ENCODE data around the gene FOXI2.

The FOXI2 gene

DNA sequence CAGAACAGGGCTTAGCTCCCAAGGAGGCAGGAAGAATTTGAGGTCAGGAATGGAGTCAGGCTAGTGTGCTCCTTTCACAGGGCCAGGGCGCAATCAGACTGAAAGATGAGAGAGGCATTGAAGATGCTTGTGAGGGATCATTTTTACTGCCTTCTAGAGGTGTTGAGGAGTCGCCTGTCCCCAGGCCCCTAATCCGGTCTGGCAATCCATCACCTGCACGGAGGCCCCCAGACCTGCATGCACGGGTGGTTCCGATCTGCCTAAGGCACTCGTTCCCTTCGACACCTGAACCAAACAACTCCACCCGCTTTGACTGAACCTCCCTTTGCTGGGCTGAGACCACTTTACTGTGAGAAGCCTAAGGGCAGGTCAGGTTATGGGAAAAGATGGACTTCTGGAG, 8.0 kb downstream of the FOXI2 start:
- DNase-seq: no peak

- no peak for DNase-seq
Observed at GRCh38 chr10:127745861-127746260, 8.9 kb downstream of the FOXI2 start.

DNA sequence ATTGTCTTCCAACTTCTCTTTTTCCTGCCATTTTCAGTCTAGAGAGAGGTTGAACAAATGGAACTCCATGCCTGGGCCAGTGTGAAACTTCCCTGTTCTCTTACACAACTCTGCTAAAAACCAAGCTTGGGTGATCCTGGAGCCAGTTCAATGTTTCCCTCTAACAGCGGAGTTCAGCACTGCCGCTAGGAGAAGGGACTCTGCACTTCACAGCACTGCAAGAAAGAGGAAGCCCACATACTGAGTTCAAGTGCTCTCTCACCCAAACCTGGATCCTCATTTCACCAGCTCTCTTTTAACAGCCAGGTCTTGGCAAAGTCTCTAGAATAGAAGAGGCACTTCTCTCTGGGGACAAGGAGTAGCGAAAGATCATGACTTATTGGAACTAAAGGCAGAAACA, 18.8 kb downstream of the FOXI2 start:
- DNase-seq: no peak

DNA sequence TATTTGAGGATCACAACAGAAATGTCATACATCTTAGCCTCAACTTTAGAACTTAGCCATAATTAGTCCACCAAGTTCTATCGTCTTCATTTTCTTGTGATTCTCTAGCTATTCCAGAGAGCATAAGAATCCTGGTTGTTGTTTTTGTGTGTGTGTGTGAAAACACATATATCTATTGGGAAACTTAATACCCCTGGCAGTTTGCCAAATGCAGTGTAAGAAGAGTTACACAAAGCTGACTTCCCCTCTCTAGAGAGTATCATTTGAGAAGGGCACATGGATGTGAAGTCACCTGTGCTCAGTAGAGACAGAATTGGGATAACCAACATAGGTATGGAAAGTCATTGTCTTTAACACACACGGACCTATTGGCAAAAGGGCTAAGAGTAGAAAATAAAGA, 19.3 kb downstream of the FOXI2 start:
- no peak for DNase-seq

- no peak for DNase-seq
Observed at GRCh38 chr10:127757033-127757432, 20.0 kb downstream of the FOXI2 start.

- no peak for DNase-seq
Observed at GRCh38 chr10:127759276-127759675, 22.3 kb downstream of the FOXI2 start.

- DNase-seq: no peak
Observed at GRCh38 chr10:127762925-127763324, 25.9 kb downstream of the FOXI2 start.

GRCh38 chr10:127774766-127775559, 38.0 kb downstream of the FOXI2 start:
- DNase-seq: no peak

DNA sequence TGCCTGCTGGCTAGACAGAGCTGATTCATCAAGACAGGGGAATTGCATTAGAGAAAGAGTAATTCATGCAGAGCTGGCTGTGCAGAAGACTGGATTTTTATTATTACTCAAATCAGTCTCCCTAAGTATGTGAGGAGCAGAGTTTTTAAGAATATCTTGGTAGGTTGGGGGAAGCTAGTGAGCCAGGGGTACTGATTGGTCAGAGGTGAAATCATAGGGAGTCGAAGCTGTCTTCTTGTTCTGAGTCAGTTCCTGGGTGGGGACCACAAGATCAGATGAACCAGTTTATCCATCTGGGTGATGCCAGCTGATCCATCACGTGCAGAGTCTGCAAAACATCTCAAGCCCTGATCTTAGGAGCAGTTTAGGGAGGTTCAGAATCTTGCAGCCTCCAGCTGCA, 39.8 kb downstream of the FOXI2 start:
- DNase-seq: peak in 1 of 5 experiments; percentile 56

DNA sequence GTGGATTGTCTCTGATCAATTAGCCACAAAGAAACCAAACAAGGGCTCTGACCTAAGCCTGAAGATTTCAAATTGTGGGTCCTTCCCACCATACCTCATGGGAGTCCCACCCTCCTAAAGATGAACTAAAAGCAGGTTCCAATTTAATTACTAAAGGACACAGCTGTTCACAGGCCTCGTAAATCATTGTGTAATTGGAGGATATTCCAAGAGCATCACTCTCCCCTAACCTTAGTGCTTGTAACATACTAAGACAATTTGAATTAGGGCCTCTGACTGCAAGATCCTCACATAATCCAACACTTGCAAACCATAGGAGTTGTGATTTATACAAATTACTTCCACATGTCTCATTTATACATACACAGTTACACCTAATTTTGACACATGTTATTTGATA, 44.4 kb downstream of the FOXI2 start:
- DNase-seq: no peak

GRCh38 chr10:127787873-127788272, 50.9 kb downstream of the FOXI2 start:
- DNase-seq: no peak

DNA sequence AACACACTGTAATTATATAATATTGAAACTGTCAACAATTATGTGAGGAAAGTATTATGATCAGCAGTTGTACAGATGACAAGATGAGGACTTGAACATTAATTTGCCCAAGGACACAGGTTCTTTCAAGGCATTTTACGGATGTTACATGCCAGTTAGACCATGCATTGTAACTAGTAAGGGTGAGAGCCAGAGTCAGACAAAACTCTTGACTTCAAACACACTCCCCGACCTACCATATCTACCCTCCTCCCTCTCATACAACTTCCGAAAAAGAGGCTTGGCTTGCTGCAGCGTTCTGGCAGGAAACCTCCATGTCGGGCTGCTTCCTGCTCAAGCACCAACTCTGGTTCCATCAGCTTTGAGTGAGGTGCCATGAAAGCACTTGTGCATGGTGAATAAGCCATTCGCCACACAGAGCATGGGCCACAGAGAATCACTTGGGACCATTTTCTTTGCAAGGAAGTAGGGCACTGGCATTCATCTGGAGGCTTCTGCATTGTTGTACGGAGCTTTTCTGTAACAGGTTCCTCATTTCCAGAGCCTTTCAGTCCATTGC, 53.2 kb downstream of the FOXI2 start:
- DNase-seq: no peak

All from T-helper 2 cell (primary cell).